ENCODE data around the gene UNC119B.

Gene UNC119B

DNA sequence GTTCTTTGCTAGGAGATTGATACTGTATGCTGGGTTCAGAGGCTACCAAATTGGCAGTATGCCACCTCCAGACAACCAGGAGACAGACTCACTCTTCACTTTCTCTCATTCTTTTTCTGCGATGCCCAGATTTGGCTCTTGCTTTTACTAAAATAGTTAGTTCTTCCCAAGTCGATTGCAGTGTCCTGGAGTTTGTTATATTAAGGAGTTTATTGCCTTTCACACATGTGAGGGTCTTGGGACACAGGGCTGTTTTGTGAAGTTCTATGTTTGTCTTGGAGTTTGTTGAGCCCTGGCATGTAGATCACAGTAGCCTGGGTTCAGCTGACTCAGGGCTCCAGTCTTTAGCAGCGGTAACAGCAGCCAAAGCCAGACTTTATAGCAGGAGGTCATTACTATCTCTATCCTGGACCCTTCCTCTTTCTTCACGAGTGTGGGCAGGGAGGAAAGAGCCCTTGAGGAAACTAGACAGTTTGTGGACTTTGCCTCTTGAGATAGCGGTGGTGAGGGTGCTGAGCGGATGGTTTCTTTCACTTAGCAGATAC is 21.7 kb upstream of the UNC119B start:
- H3K27ac ChIP-seq (ENCODE audit: low read depth, low read length), result no peak overlapping the region
- no peaks in the 10 kb centered on the region for H3K27me3 ChIP-seq (ENCODE audit: insufficient read depth, low read length)
- 0 out of 2 replicates have a peak, but pooled peaks cover 1% of the 10 kb centered on the region for H3K36me3 ChIP-seq (ENCODE audit: insufficient read depth, low read length)
- peaks cover 62% of the 10 kb centered on the region for H3K79me2 ChIP-seq (ENCODE audit: control insufficient read depth, insufficient read depth, low read length, unreplicated experiment)
- H3K4me1 ChIP-seq (ENCODE audit: control insufficient read depth, insufficient read depth, low read length, unreplicated experiment), result peaks cover 33% of the 10 kb centered on the region
- H2AFZ ChIP-seq (ENCODE audit: low read length, unreplicated experiment), result no peak overlapping the region
- peak overlapping the region; percentile 81 for H3K4me3 ChIP-seq (ENCODE audit: low read depth, low read length)

DNA sequence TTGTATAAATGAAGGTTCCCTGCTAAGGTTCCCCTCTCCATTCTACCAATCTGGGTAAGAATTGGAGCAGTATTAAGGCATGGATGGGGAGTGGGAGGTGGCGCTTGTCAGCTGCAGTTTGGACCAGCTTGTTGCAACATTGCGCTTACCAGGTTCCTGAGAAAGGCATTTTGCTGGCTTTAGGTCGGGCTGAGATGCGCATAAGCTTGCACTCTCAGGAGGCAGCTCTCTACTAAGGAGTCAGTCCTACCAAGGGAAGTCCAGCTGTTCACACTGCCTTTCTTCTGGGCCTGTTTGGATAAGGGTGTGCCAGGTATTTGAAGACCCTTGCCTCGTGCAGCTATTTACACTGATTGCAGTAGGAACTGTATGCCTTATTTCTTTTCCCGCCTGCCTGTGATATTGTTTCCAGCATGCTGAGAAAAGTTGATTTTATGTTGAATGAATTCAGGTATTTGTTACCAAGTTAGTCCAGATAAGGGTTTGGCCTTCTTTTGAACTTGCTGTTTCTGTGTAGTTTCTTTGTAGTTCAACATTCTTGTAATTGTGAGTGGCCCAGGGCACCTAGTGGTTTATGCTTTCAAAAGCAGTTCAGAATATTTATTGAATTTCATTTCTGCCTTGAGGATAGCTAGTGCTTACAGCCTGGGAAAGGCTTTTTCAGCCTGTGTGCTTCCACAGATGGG is 20.7 kb upstream of the UNC119B start:
- peaks cover 65% of the 10 kb centered on the region for H3K79me2 ChIP-seq (ENCODE audit: control insufficient read depth, insufficient read depth, low read length, unreplicated experiment)
- H3K36me3 ChIP-seq (ENCODE audit: insufficient read depth, low read length), result peaks cover 3% of the 10 kb centered on the region
- no peak overlapping the region for H3K27ac ChIP-seq (ENCODE audit: low read depth, low read length)
- H3K4me1 ChIP-seq (ENCODE audit: control insufficient read depth, insufficient read depth, low read length, unreplicated experiment), result peaks cover 29% of the 10 kb centered on the region
- no peaks in the 10 kb centered on the region for H3K27me3 ChIP-seq (ENCODE audit: insufficient read depth, low read length)
- H2AFZ ChIP-seq (ENCODE audit: low read length, unreplicated experiment), result no peak overlapping the region
- H3K4me3 ChIP-seq (ENCODE audit: low read depth, low read length), result peak overlapping the region; percentile 81

DNA sequence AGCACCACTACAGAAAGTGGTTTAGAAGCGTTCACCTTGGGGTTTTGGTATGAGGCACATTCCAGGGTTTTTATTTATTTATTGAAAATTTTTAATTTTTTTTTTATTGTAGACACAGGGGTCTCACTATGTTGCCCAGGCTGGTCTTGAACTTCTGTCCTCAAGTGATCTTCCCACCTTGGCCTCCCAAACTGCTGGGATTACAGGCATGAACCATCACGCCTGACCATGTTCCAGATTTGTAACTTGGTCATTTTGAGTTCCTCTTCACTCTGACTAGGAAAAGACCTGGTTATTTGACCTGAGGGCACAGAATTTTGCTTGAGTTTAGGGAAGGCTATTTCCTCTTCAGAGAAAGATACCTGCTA is 20.2 kb upstream of the UNC119B start:
- Histone ChIP-seq H3K79me2 (ENCODE audit: control insufficient read depth, insufficient read depth, low read length, unreplicated experiment) (peaks cover 65% of the 10 kb centered on the region), H3K4me3 (ENCODE audit: low read depth, low read length) (no peak overlapping the region), H3K27ac (ENCODE audit: low read depth, low read length) (no peak overlapping the region), H3K27me3 (ENCODE audit: insufficient read depth, low read length) (no peaks in the 10 kb centered on the region), H3K36me3 (ENCODE audit: insufficient read depth, low read length) (peaks cover 8% of the 10 kb centered on the region), H3K4me1 (ENCODE audit: control insufficient read depth, insufficient read depth, low read length, unreplicated experiment) (peaks cover 24% of the 10 kb centered on the region), H2AFZ (ENCODE audit: low read length, unreplicated experiment) (no peak overlapping the region)

DNA sequence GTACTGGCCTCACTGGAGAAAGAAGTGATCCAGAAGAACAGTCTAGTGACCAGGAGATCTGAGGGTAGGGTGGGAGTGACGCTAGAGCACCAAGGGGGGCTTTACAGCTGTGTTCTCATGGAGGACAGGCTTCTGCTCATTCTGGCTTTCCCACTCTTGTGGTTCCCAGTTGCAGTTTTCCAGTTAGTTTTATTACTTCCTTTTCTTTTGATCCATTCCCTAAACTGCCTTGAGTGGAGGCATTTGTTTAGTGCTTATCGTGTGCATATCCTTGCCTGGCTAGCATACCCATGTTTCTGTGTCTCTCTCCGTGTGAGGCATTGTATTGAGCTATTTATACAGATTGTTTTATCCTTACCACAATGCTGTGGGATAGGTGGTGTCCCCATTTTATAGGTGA is 19.3 kb upstream of the UNC119B start:
- Histone ChIP-seq H3K4me1 (ENCODE audit: control insufficient read depth, insufficient read depth, low read length, unreplicated experiment) (peaks cover 18% of the 10 kb centered on the region), H3K27me3 (ENCODE audit: insufficient read depth, low read length) (no peaks in the 10 kb centered on the region), H3K36me3 (ENCODE audit: insufficient read depth, low read length) (peaks cover 16% of the 10 kb centered on the region), H3K4me3 (ENCODE audit: low read depth, low read length) (no peak overlapping the region), H3K79me2 (ENCODE audit: control insufficient read depth, insufficient read depth, low read length, unreplicated experiment) (peaks cover 65% of the 10 kb centered on the region), H2AFZ (ENCODE audit: low read length, unreplicated experiment) (no peak overlapping the region), H3K27ac (ENCODE audit: low read depth, low read length) (no peak overlapping the region)

DNA sequence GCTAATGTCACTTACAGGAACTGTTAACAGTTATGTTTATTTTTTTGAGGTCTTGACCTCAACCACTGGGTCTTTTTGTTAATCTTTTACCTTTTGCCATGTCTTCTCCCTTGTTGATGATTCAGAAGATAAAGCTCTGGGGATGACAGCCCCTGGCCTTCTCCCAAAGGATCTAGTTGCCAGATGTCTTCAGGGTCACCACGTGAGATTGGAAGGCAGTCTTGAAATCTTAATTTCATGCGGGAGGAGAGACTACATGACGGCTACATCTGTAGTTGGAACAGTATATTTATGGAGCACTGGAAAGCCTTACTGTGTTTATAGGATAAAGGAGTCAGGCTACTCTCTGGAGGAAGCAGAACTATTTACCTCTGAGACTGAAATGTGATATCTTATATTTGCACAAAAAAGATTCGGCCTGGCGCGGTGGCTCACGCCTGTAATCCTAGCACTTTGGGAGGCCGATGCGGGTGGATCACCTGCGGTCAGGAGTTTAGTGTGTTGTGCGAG is 17.7 kb upstream of the UNC119B start:
- Histone ChIP-seq H2AFZ (ENCODE audit: low read length, unreplicated experiment) (no peak overlapping the region), H3K4me3 (ENCODE audit: low read depth, low read length) (no peak overlapping the region), H3K27ac (ENCODE audit: low read depth, low read length) (no peak overlapping the region), H3K4me1 (ENCODE audit: control insufficient read depth, insufficient read depth, low read length, unreplicated experiment) (peaks cover 17% of the 10 kb centered on the region), H3K79me2 (ENCODE audit: control insufficient read depth, insufficient read depth, low read length, unreplicated experiment) (peaks cover 60% of the 10 kb centered on the region), H3K36me3 (ENCODE audit: insufficient read depth, low read length) (peaks cover 25% of the 10 kb centered on the region), H3K27me3 (ENCODE audit: insufficient read depth, low read length) (no peaks in the 10 kb centered on the region)

DNA sequence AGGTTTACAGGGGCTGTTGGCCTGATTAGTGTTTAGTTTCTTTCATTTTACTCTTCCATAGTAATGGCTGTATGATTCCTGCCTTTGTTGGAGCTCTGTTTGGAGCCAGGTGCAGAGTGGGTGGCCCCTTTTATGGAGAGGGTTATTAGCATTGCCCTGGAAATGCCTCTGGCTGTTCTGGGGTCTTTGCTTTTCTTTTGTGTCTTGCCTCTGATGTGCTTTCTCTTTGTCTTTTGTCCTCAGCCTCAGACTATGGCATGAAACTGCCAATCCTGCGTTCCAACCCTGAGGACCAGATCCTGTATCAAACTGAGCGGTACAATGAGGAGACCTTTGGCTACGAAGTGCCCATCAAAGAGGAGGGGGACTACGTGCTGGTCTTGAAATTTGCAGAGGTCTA is 16.4 kb upstream of the UNC119B start:
- Histone ChIP-seq H3K27ac (ENCODE audit: low read depth, low read length) (no peak overlapping the region), H3K27me3 (ENCODE audit: insufficient read depth, low read length) (no peaks in the 10 kb centered on the region), H3K36me3 (ENCODE audit: insufficient read depth, low read length) (peaks cover 25% of the 10 kb centered on the region), H2AFZ (ENCODE audit: low read length, unreplicated experiment) (no peak overlapping the region), H3K4me3 (ENCODE audit: low read depth, low read length) (no peak overlapping the region), H3K4me1 (ENCODE audit: control insufficient read depth, insufficient read depth, low read length, unreplicated experiment) (peaks cover 15% of the 10 kb centered on the region), H3K79me2 (ENCODE audit: control insufficient read depth, insufficient read depth, low read length, unreplicated experiment) (peaks cover 47% of the 10 kb centered on the region)

DNA sequence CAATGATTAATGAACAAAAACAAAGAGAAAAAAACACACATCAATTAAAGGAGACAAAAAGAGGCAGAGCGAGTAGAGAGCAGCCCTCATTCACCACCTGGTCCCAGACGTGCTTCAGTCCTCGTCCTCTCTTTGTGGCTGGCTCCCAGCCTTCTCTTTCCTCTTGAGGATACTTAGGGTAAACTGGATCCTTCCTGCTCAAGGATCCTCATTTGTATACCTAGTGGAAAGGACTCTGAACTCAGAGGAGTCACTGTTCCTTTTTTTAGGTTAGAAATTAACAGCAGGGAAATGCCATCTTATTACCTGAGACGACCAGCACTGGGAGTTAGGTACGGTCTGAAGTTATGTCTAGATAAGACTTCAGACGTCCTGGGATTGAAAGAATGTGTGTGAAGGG is 13.6 kb upstream of the UNC119B start:
- Histone ChIP-seq H2AFZ (ENCODE audit: low read length, unreplicated experiment) (no peak overlapping the region), H3K4me3 (ENCODE audit: low read depth, low read length) (no peak overlapping the region), H3K27me3 (ENCODE audit: insufficient read depth, low read length) (no peaks in the 10 kb centered on the region), H3K27ac (ENCODE audit: low read depth, low read length) (no peak overlapping the region), H3K4me1 (ENCODE audit: control insufficient read depth, insufficient read depth, low read length, unreplicated experiment) (peaks cover 6% of the 10 kb centered on the region), H3K36me3 (ENCODE audit: insufficient read depth, low read length) (peaks cover 25% of the 10 kb centered on the region), H3K79me2 (ENCODE audit: control insufficient read depth, insufficient read depth, low read length, unreplicated experiment) (peaks cover 20% of the 10 kb centered on the region)

DNA sequence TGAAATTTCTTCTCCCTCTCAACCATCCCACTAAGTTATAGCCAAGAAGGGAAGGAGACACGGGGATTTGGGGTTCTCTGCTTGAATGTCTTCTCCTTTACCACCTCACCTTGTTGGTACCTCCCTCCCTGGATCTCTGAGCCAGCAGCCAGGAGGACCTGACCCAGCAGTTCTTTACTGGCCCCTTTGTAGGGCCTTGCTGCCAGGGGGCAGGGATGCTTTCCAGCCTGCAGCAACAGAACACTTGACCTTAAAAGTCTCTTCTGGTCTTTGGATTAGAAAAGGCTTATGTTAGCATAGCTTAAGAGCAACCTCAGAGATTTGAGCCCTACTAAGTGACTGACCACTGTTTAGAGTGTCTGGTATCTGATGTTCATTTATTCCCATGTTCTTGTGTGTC is 12.9 kb upstream of the UNC119B start:
- Histone ChIP-seq H3K27ac (ENCODE audit: low read depth, low read length) (no peak overlapping the region), H3K79me2 (ENCODE audit: control insufficient read depth, insufficient read depth, low read length, unreplicated experiment) (peaks cover 15% of the 10 kb centered on the region), H3K4me3 (ENCODE audit: low read depth, low read length) (no peak overlapping the region), H3K27me3 (ENCODE audit: insufficient read depth, low read length) (no peaks in the 10 kb centered on the region), H3K4me1 (ENCODE audit: control insufficient read depth, insufficient read depth, low read length, unreplicated experiment) (peaks cover 3% of the 10 kb centered on the region), H3K36me3 (ENCODE audit: insufficient read depth, low read length) (peaks cover 25% of the 10 kb centered on the region), H2AFZ (ENCODE audit: low read length, unreplicated experiment) (no peak overlapping the region)

DNA sequence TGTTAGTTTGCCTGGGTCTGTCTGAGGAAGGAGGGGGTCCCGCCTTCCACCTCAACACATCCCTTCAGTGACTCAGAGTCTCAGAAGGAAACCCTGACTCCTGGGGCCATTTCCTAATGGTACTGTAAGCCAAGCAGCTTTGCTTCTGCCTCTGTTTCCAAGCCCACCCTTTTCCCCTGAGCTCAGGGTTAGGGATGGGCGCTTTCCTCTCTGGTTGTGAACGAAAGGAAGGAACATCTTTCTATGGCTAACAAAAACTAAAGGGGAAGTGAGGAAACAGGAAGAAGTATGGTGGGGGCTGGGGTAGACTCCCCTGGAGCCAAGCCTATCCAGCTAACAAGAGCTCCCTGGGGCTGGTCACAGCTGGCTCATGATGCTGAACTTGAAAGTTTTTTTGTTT is 11.6 kb upstream of the UNC119B start:
- Histone ChIP-seq H2AFZ (ENCODE audit: low read length, unreplicated experiment) (no peak overlapping the region), H3K4me3 (ENCODE audit: low read depth, low read length) (no peak overlapping the region), H3K4me1 (ENCODE audit: control insufficient read depth, insufficient read depth, low read length, unreplicated experiment) (no peaks in the 10 kb centered on the region), H3K36me3 (ENCODE audit: insufficient read depth, low read length) (peaks cover 23% of the 10 kb centered on the region), H3K27ac (ENCODE audit: low read depth, low read length) (no peak overlapping the region), H3K27me3 (ENCODE audit: insufficient read depth, low read length) (no peaks in the 10 kb centered on the region), H3K79me2 (ENCODE audit: control insufficient read depth, insufficient read depth, low read length, unreplicated experiment) (peaks cover 3% of the 10 kb centered on the region)

DNA sequence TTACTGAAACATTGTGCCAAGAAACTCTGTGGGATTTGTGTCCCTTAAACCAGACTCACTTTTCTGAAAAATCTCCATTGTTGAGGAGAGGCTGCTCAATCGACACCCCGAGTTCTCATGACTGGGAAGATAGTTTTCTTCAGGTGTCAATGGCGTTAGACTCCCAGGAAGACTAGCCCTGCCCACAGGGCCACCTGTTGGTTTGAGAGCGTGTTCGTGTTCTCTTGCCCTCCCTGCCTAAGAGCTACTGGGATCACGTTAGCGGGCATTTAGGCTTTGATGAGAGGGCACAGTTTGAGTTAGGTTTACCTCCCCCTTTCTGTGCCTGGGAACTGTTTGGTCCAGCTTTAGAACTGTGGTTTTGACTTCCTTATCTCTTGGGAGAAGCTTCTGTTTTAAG is 10.7 kb upstream of the UNC119B start:
- H3K36me3 ChIP-seq (ENCODE audit: insufficient read depth, low read length), result peaks cover 22% of the 10 kb centered on the region
- H3K4me1 ChIP-seq (ENCODE audit: control insufficient read depth, insufficient read depth, low read length, unreplicated experiment), result no peaks in the 10 kb centered on the region
- H3K27me3 ChIP-seq (ENCODE audit: insufficient read depth, low read length), result no peaks in the 10 kb centered on the region
- H2AFZ ChIP-seq (ENCODE audit: low read length, unreplicated experiment), result no peak overlapping the region
- no peak overlapping the region for H3K4me3 ChIP-seq (ENCODE audit: low read depth, low read length)
- no peak overlapping the region for H3K27ac ChIP-seq (ENCODE audit: low read depth, low read length)
- H3K79me2 ChIP-seq (ENCODE audit: control insufficient read depth, insufficient read depth, low read length, unreplicated experiment), result no peaks in the 10 kb centered on the region

DNA sequence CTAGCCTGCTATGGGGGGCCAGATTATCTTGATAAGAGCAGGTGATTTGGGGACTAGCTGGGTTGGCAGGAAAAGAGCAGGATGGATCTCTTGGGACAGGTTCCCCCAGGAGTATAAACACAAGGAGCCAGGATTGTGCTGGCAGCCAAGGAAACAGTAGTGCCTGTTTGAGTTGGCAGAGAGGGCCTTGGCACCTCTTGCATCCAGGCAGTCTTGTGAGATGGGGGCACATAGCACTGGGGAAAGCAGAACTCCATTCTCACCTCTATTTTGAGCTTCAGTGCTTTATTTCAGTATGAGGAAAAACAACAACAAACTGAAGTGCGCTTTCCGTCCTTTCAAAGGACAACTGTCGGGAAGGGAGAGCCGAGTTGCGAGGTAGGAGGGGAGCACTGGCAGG is 9.4 kb upstream of the UNC119B start:
- H3K4me3 ChIP-seq (ENCODE audit: low read depth, low read length), result no peak overlapping the region
- peaks cover 9% of the 10 kb centered on the region for H3K36me3 ChIP-seq (ENCODE audit: insufficient read depth, low read length)
- H2AFZ ChIP-seq (ENCODE audit: low read length, unreplicated experiment), result no peak overlapping the region
- no peaks in the 10 kb centered on the region for H3K79me2 ChIP-seq (ENCODE audit: control insufficient read depth, insufficient read depth, low read length, unreplicated experiment)
- H3K27ac ChIP-seq (ENCODE audit: low read depth, low read length), result no peak overlapping the region
- no peaks in the 10 kb centered on the region for H3K27me3 ChIP-seq (ENCODE audit: insufficient read depth, low read length)
- H3K4me1 ChIP-seq (ENCODE audit: control insufficient read depth, insufficient read depth, low read length, unreplicated experiment), result no peaks in the 10 kb centered on the region

All from ACC112 (cell line).